ENCODE data around the gene SLC26A6.

- TF ChIP-seq EGR1 (IDR thresholded peaks at IDR 0.05; ENCODE audit: borderline replicate concordance in 1 of 2, low read depth in 2 of 2, low read length in 2 of 2) (no peak), CTCF (IDR thresholded peaks at IDR 0.05 in 2 of 3, conservative IDR thresholded peaks at IDR 0.05 in 1 of 3; ENCODE audit: control insufficient read depth in 2 of 3, extremely low read depth in 1 of 3, insufficient read depth in 1 of 3, low read depth in 3 of 3, low read length in 3 of 3) (no peak), MYC (IDR thresholded peaks at IDR 0.05; ENCODE audit: insufficient read depth, insufficient read length, insufficient replicate concordance, low read length, severe bottlenecking) (no peak), USF2 (IDR thresholded peaks at IDR 0.05; ENCODE audit: borderline replicate concordance, low read depth, low read length) (no peak), BHLHE40 (IDR thresholded peaks at IDR 0.05; ENCODE audit: borderline replicate concordance in 1 of 2, low read depth in 2 of 2, low read length in 1 of 2) (no peak), RAD21 (IDR thresholded peaks at IDR 0.05; ENCODE audit: insufficient read depth, low read depth, low read length) (no peak), MXI1 (IDR thresholded peaks at IDR 0.05; ENCODE audit: low read depth, low read length) (no peak), EP300 (IDR thresholded peaks at IDR 0.05; ENCODE audit: borderline replicate concordance in 1 of 2, control insufficient read depth in 1 of 2, low read depth in 2 of 2, low read length in 2 of 2) (no peak), POLR2A (IDR thresholded peaks at IDR 0.05; ENCODE audit: low read depth, low read length) (no peak), BRCA1 (IDR thresholded peaks at IDR 0.05; ENCODE audit: low read depth, low read length) (no peak), BCL11A (IDR thresholded peaks at IDR 0.05; ENCODE audit: low read depth, low read length) (no peak), CEBPB (IDR thresholded peaks at IDR 0.05; ENCODE audit: borderline replicate concordance in 1 of 2, low read depth in 2 of 2, low read length in 2 of 2) (no peak), NRF1 (conservative IDR thresholded peaks at IDR 0.05; ENCODE audit: low read depth, low read length) (no peak)
Measured at GRCh38 chr3:48650723-48651122, 15.5 kb upstream of the SLC26A6 start.
